ENCODE data around the gene ZNF215. TPM values are rescaled to one million over a fixed set of nuclear protein-coding genes. Genes with fewer than 3 reads are reported as not detected.
"Not testable (repeated sequence)": the region's sequence is repeated elsewhere in the genome, so short reads cannot be mapped to it uniquely, and the experiment has no call there.

ZNF215 gene
- total and polyA plus RNA-seq, 4 donors = 0.61 to 2.0 (median 0.93) TPM; not detected in 1

GRCh38 chr11:6898911-6899310, 27.3 kb upstream of the ZNF215 start:
- no peak for DNase-seq
- Histone ChIP-seq H3K4me1 (ENCODE audit: control insufficient read depth in 1 of 2, insufficient read depth in 2 of 2, low read length in 2 of 2) (no peaks in the 10 kb centered on the region), H3K9me3 (ENCODE audit: control insufficient read depth, low read length) (no peaks in the 10 kb centered on the region), H3K36me3 (ENCODE audit: control insufficient read depth in 1 of 2, insufficient read depth in 2 of 2, low read length in 1 of 2) (no peaks in the 10 kb centered on the region), H3K4me3 (ENCODE audit: low read length in 2 of 2) (no peak overlapping the region), H3K27me3 (ENCODE audit: control insufficient read depth in 1 of 2, insufficient read depth in 2 of 2, low read length in 1 of 2) (no peaks in the 10 kb centered on the region), H3K27ac (ENCODE audit: low read depth in 1 of 2, low read length in 2 of 2) (no peak overlapping the region)
- ATAC-seq (ENCODE audit: low FRiP score) = no peak
- 48 to 54% methylated on average over 1 of the region's 1 CpG for WGBS, 2 donors
- intact Hi-C loops (cut with DNase I) = no loop called here

GRCh38 chr11:6900327-6900999, 25.8 kb upstream of the ZNF215 start:
- DNase-seq = no peak
- Histone ChIP-seq H3K27ac (ENCODE audit: low read depth in 1 of 2, low read length in 2 of 2) (no peak overlapping the region), H3K4me1 (ENCODE audit: control insufficient read depth in 1 of 2, insufficient read depth in 2 of 2, low read length in 2 of 2) (no peaks in the 10 kb centered on the region), H3K36me3 (ENCODE audit: control insufficient read depth in 1 of 2, insufficient read depth in 2 of 2, low read length in 1 of 2) (no peaks in the 10 kb centered on the region), H3K27me3 (ENCODE audit: control insufficient read depth in 1 of 2, insufficient read depth in 2 of 2, low read length in 1 of 2) (no peaks in the 10 kb centered on the region), H3K4me3 (ENCODE audit: low read length in 2 of 2) (no peak overlapping the region), H3K9me3 (ENCODE audit: control insufficient read depth, low read length) (no peaks in the 10 kb centered on the region)
- intact Hi-C loops (cut with DNase I) = no loop called here
- ATAC-seq (ENCODE audit: low FRiP score) = no peak
- WGBS, 2 donors = 68% methylated on average over 2 of the region's 2 CpGs

- H3K4me3 ChIP-seq (ENCODE audit: low read length in 2 of 2); H3K9me3 ChIP-seq (ENCODE audit: control insufficient read depth, low read length); H3K27me3 ChIP-seq (ENCODE audit: control insufficient read depth in 1 of 2, insufficient read depth in 2 of 2, low read length in 1 of 2); H3K4me1 ChIP-seq (ENCODE audit: control insufficient read depth in 1 of 2, insufficient read depth in 2 of 2, low read length in 2 of 2); H3K27ac ChIP-seq (ENCODE audit: low read depth in 1 of 2, low read length in 2 of 2); intact Hi-C loops (cut with DNase I); H3K36me3 ChIP-seq (ENCODE audit: control insufficient read depth in 1 of 2, insufficient read depth in 2 of 2, low read length in 1 of 2); DNase-seq; ATAC-seq (ENCODE audit: low FRiP score): not testable (repeated sequence)
- 81 to 82% methylated on average over 13 of the region's 13 CpGs for WGBS, 2 donors
Measured at GRCh38 chr11:6904804-6905203, 21.4 kb upstream of the ZNF215 start.

- DNase-seq = no peak
- peaks cover 0 to 1% of the 10 kb centered on the region in 2 donors for H3K27me3 ChIP-seq (ENCODE audit: control insufficient read depth in 1 of 2, insufficient read depth in 2 of 2, low read length in 1 of 2)
- H3K36me3 ChIP-seq (ENCODE audit: control insufficient read depth in 1 of 2, insufficient read depth in 2 of 2, low read length in 1 of 2) = no peaks in the 10 kb centered on the region
- no peak for ATAC-seq (ENCODE audit: low FRiP score)
- no peaks in the 10 kb centered on the region for H3K9me3 ChIP-seq (ENCODE audit: control insufficient read depth, low read length)
- WGBS, 2 donors = 91 to 93% methylated on average over 3 of the region's 3 CpGs
- no peak overlapping the region for H3K4me3 ChIP-seq (ENCODE audit: low read length in 2 of 2)
- H3K27ac ChIP-seq (ENCODE audit: low read depth in 1 of 2, low read length in 2 of 2) = no peak overlapping the region
- intact Hi-C loops (cut with DNase I) = no loop called here
- H3K4me1 ChIP-seq (ENCODE audit: control insufficient read depth in 1 of 2, insufficient read depth in 2 of 2, low read length in 2 of 2) = no peaks in the 10 kb centered on the region
Measured at GRCh38 chr11:6911378-6911777, 14.8 kb upstream of the ZNF215 start.

- WGBS, 2 donors = 42 to 51% methylated on average over 3 of the region's 3 CpGs
- DNase-seq = no peak
- no peaks in the 10 kb centered on the region for H3K36me3 ChIP-seq (ENCODE audit: control insufficient read depth in 1 of 2, insufficient read depth in 2 of 2, low read length in 1 of 2)
- H3K4me1 ChIP-seq (ENCODE audit: control insufficient read depth in 1 of 2, insufficient read depth in 2 of 2, low read length in 2 of 2) = no peaks in the 10 kb centered on the region
- H3K9me3 ChIP-seq (ENCODE audit: control insufficient read depth, low read length) = no peaks in the 10 kb centered on the region
- no peak for ATAC-seq (ENCODE audit: low FRiP score)
- intact Hi-C loops (cut with DNase I) = no loop called here
- no peak overlapping the region for H3K27ac ChIP-seq (ENCODE audit: low read depth in 1 of 2, low read length in 2 of 2)
- H3K27me3 ChIP-seq (ENCODE audit: control insufficient read depth in 1 of 2, insufficient read depth in 2 of 2, low read length in 1 of 2) = peaks cover 0 to 1% of the 10 kb centered on the region in 2 donors
- H3K4me3 ChIP-seq (ENCODE audit: low read length in 2 of 2) = no peak overlapping the region
Measured at GRCh38 chr11:6911948-6912347, 14.3 kb upstream of the ZNF215 start.

GRCh38 chr11:6919698-6920097, 6.5 kb upstream of the ZNF215 start:
- 30 to 48% methylated on average over 2 of the region's 2 CpGs for WGBS, 2 donors
- intact Hi-C loops (cut with DNase I) = no loop called here

GRCh38 chr11:6920702-6921101, 5.5 kb upstream of the ZNF215 start, which contains the start of gene OR2D3:
TSS of gene OR2D3 (plus strand) at chr11:6921002. CDS start at chr11:6921002, 0 bp downstream.
- Histone ChIP-seq H3K27ac (ENCODE audit: low read depth in 1 of 2, low read length in 2 of 2) (no peak within 1 kb of the TSS), H3K4me3 (ENCODE audit: low read length in 2 of 2) (no peak within 1 kb of the TSS), H3K27me3 (ENCODE audit: control insufficient read depth in 1 of 2, insufficient read depth in 2 of 2, low read length in 1 of 2) (no peaks in the 10 kb centered on the region), H3K36me3 (ENCODE audit: control insufficient read depth in 1 of 2, insufficient read depth in 2 of 2, low read length in 1 of 2) (no peaks in the 10 kb centered on the region), H3K9me3 (ENCODE audit: control insufficient read depth, low read length) (no peaks in the 10 kb centered on the region), H3K4me1 (ENCODE audit: control insufficient read depth in 1 of 2, insufficient read depth in 2 of 2, low read length in 2 of 2) (no peaks in the 10 kb centered on the region)
- ATAC-seq (ENCODE audit: low FRiP score) (no peak), DNase-seq (no peak)
- intact Hi-C loops (cut with DNase I) = no loop called here
- 86 to 93% methylated on average over 1 of the region's 1 CpG for WGBS, 2 donors

More at GRCh38 chr11:6919698-6920097, 6.5 kb upstream of the ZNF215 start:
- DNase-seq = no peak
- Histone ChIP-seq H3K27me3 (ENCODE audit: control insufficient read depth in 1 of 2, insufficient read depth in 2 of 2, low read length in 1 of 2) (no peaks in the 10 kb centered on the region), H3K36me3 (ENCODE audit: control insufficient read depth in 1 of 2, insufficient read depth in 2 of 2, low read length in 1 of 2) (no peaks in the 10 kb centered on the region), H3K4me1 (ENCODE audit: control insufficient read depth in 1 of 2, insufficient read depth in 2 of 2, low read length in 2 of 2) (no peaks in the 10 kb centered on the region), H3K27ac (ENCODE audit: low read depth in 1 of 2, low read length in 2 of 2) (no peak overlapping the region), H3K4me3 (ENCODE audit: low read length in 2 of 2) (no peak overlapping the region), H3K9me3 (ENCODE audit: control insufficient read depth, low read length) (no peaks in the 10 kb centered on the region)
- ATAC-seq (ENCODE audit: low FRiP score) = no peak

- no peak overlapping the region for H3K27ac ChIP-seq (ENCODE audit: low read depth in 1 of 2, low read length in 2 of 2)
- no peaks in the 10 kb centered on the region for H3K27me3 ChIP-seq (ENCODE audit: control insufficient read depth in 1 of 2, insufficient read depth in 2 of 2, low read length in 1 of 2)
- no peaks in the 10 kb centered on the region for H3K36me3 ChIP-seq (ENCODE audit: control insufficient read depth in 1 of 2, insufficient read depth in 2 of 2, low read length in 1 of 2)
- no peak for ATAC-seq (ENCODE audit: low FRiP score)
- H3K4me1 ChIP-seq (ENCODE audit: control insufficient read depth in 1 of 2, insufficient read depth in 2 of 2, low read length in 2 of 2) = peaks cover 1 to 4% of the 10 kb centered on the region in 2 donors
- H3K4me3 ChIP-seq (ENCODE audit: low read length in 2 of 2) = no peak overlapping the region
- H3K9me3 ChIP-seq (ENCODE audit: control insufficient read depth, low read length) = no peaks in the 10 kb centered on the region
- intact Hi-C loops (cut with DNase I) = no loop called here
- DNase-seq = no peak
Measured at GRCh38 chr11:6925007-6925577, 1.1 kb upstream of the ZNF215 start.

GRCh38 chr11:6925636-6926207, 504 bp upstream of the ZNF215 start:
- peaks cover 1 to 4% of the 10 kb centered on the region in 2 donors for H3K4me1 ChIP-seq (ENCODE audit: control insufficient read depth in 1 of 2, insufficient read depth in 2 of 2, low read length in 2 of 2)
- H3K27me3 ChIP-seq (ENCODE audit: control insufficient read depth in 1 of 2, insufficient read depth in 2 of 2, low read length in 1 of 2) = no peaks in the 10 kb centered on the region
- intact Hi-C loops (cut with DNase I) = no loop called here
- no peaks in the 10 kb centered on the region for H3K36me3 ChIP-seq (ENCODE audit: control insufficient read depth in 1 of 2, insufficient read depth in 2 of 2, low read length in 1 of 2)
- peak; percentile 40 for ATAC-seq (ENCODE audit: low FRiP score)
- DNase-seq = no peak
- H3K4me3 ChIP-seq (ENCODE audit: low read length in 2 of 2) = no peak overlapping the region
- H3K27ac ChIP-seq (ENCODE audit: low read depth in 1 of 2, low read length in 2 of 2) = peak overlapping the region in 1 of 2 donors; percentile 3
- no peaks in the 10 kb centered on the region for H3K9me3 ChIP-seq (ENCODE audit: control insufficient read depth, low read length)
- WGBS, 2 donors = 60 to 63% methylated on average over 2 of the region's 2 CpGs
